Peyer's patch (tissue), 4 donors: ENCODE results near the gene SLC2A14. TPM values are rescaled to one million over a fixed set of nuclear protein-coding genes. Genes with fewer than 3 reads are reported as not detected.
"Not testable (repeated sequence)": the region's sequence is repeated elsewhere in the genome, so short reads cannot be mapped to it uniquely, and the experiment has no call there.

Experiments used
- DNase-seq, 3 donors: peaks; one replicate each; pipeline ENCODE4 v3.0.0-alpha.2; 2017 to 2019
- H3K27ac ChIP-seq, 4 donors: fragments of 200-600 bp; sonication (generic); one replicate each; pipeline ENCODE4 v1.5.1; 2016 to 2019
- H3K27me3 ChIP-seq, 2 donors: fragments of 200-600 bp; sonication (generic); one replicate each; pipeline ENCODE4 v1.5.1; 2019
- H3K36me3 ChIP-seq, 3 donors: fragments of 200-600 bp; sonication (generic); one replicate each; pipeline ENCODE4 v1.5.1; 2016 to 2019
- H3K4me1 ChIP-seq, 4 donors: fragments of 200-600 bp; sonication (generic); one replicate each; pipeline ENCODE4 v1.5.1; 2016 to 2019
- H3K4me3 ChIP-seq, 4 donors: fragments of 200-600 bp; sonication (generic); 1 replicate in 3 of 4; 2 replicates in 1 of 4; pipeline ENCODE4 v1.5.1; 2016 to 2019; ENCODE audit warnings: mild to moderate bottlenecking in 1 of 4
- H3K9me3 ChIP-seq, 4 donors: fragments of 200-600 bp; sonication (generic); one replicate each; pipeline ENCODE4 v1.5.1; 2016 to 2019; ENCODE audit warnings: mild to moderate bottlenecking in 1 of 4
- CTCF ChIP-seq, 6 experiments: fragments of 450-650 bp in 4 of 6; fragments of 200-600 bp in 2 of 6; sonication (generic) in 1 of 6; IDR thresholded peaks; one replicate each; pipeline ENCODE4 v1.5.1; 2017 to 2019; ENCODE audit warnings: antibody characterized with exemption in 6 of 6, mild to moderate bottlenecking in 3 of 6, moderate library complexity in 1 of 6
- POLR2A ChIP-seq, 2 donors: fragments of 450-650 bp; IDR thresholded peaks; one replicate each; pipeline ENCODE4 v1.5.1; 2017; ENCODE audit warnings: antibody characterized with exemption in 2 of 2, mild to moderate bottlenecking in 2 of 2, moderate library complexity in 2 of 2
- total RNA-seq, 4 donors: library from RNA; depleted of rRNA; stranded (reverse); fragments of >200 nt; gene quantifications; one replicate each; pipeline ENCODE4 v1.1.0, GENCODE V29; 2016

Gene SLC2A14
- total RNA-seq, 4 donors from 2014 or later = 0.57 to 1.1 TPM; not detected in 2

GRCh38 chr12:7868391-7868790 lies 4.3 kb downstream of the SLC2A14 start:
- no peak for TF ChIP-seq POLR2A (IDR thresholded peaks at IDR 0.05)
- no peak for TF ChIP-seq CTCF (IDR thresholded peaks at IDR 0.05)
- H3K4me1 ChIP-seq = no peaks in the 10 kb centered on the region
- H3K9me3 ChIP-seq = no peaks in the 10 kb centered on the region
- H3K36me3 ChIP-seq = no peaks in the 10 kb centered on the region
- H3K27me3 ChIP-seq = no peaks in the 10 kb centered on the region
- H3K27ac ChIP-seq = no peak overlapping the region
- no peak for DNase-seq
- no peak overlapping the region for H3K4me3 ChIP-seq

GRCh38 chr12:7864601-7865150 lies 8.0 kb downstream of the SLC2A14 start:
- H3K9me3 ChIP-seq = no peaks in the 10 kb centered on the region

GRCh38 chr12:7862814-7863348 lies 9.8 kb downstream of the SLC2A14 start:
- H3K27me3 ChIP-seq, H3K4me1 ChIP-seq, H3K27ac ChIP-seq, H3K36me3 ChIP-seq, H3K9me3 ChIP-seq, H3K4me3 ChIP-seq: not testable (repeated sequence)
- peak in 1 of 3 donors; percentile 47 for DNase-seq

More at GRCh38 chr12:7864601-7865150, 8.0 kb downstream of the SLC2A14 start:
- no peak for DNase-seq
- H3K27ac ChIP-seq = no peak overlapping the region
- H3K4me1 ChIP-seq = no peaks in the 10 kb centered on the region
- H3K4me3 ChIP-seq = no peak overlapping the region
- H3K27me3 ChIP-seq = no peaks in the 10 kb centered on the region
- no peaks in the 10 kb centered on the region for H3K36me3 ChIP-seq
- TF ChIP-seq POLR2A (IDR thresholded peaks at IDR 0.05) (no peak), CTCF (IDR thresholded peaks at IDR 0.05) (no peak)

DNA sequence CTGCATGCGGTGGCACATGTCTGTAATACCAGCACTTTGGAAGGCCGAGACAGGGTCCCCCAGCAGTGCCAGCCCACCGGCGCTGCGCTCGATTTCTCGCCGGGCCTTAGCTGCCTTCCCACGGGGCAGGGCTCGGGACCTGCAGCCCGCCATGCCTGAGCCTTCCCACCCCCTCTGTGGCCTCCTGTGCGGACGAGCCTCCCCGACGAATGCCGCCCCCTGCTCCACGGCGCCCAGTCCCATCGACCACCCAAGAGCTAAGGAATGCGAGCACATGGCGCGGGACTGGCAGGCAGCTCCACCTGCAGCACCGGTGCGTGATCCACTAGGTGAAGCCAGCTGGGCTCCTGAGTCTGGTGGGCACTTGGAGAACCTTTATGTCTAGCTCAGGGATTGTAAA lies 10.4 kb downstream of the SLC2A14 start:
- H3K4me3 ChIP-seq, H3K4me1 ChIP-seq, H3K9me3 ChIP-seq, H3K27me3 ChIP-seq, H3K36me3 ChIP-seq, H3K27ac ChIP-seq, DNase-seq: not testable (repeated sequence)

GRCh38 chr12:7859552-7859951 lies 13.2 kb downstream of the SLC2A14 start:
- Histone ChIP-seq H3K9me3 (no peaks in the 10 kb centered on the region), H3K4me1 (no peaks in the 10 kb centered on the region), H3K4me3 (no peak overlapping the region), H3K27ac (no peak overlapping the region), H3K36me3 (no peaks in the 10 kb centered on the region), H3K27me3 (no peaks in the 10 kb centered on the region)
- DNase-seq = no peak
- TF ChIP-seq CTCF (IDR thresholded peaks at IDR 0.05) (no peak), POLR2A (IDR thresholded peaks at IDR 0.05) (no peak)

DNA sequence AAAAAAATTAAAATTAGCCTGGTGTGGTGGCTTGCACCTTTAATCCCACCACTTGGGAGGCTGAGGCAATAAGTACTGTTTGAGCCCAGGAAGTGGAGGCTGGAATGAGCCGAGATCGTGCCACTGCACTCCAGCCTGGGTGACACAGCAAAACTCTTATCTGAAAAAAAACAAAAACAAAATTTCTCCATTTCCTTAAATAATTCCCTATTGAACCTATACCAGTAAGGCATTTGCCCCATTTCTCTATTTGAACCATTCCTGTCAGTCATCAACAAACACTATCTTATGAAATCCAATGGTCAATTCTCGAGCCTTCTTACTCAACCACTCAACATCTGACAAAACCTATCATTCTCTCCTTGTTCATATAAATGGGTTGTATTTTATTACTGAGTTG lies 14.7 kb downstream of the SLC2A14 start:
- TF ChIP-seq POLR2A (IDR thresholded peaks at IDR 0.05) (no peak), CTCF (IDR thresholded peaks at IDR 0.05) (no peak)
- Histone ChIP-seq H3K4me1 (no peaks in the 10 kb centered on the region), H3K36me3 (no peaks in the 10 kb centered on the region), H3K27me3 (no peaks in the 10 kb centered on the region), H3K4me3 (no peak overlapping the region), H3K9me3 (no peaks in the 10 kb centered on the region), H3K27ac (no peak overlapping the region)
- no peak for DNase-seq

DNA sequence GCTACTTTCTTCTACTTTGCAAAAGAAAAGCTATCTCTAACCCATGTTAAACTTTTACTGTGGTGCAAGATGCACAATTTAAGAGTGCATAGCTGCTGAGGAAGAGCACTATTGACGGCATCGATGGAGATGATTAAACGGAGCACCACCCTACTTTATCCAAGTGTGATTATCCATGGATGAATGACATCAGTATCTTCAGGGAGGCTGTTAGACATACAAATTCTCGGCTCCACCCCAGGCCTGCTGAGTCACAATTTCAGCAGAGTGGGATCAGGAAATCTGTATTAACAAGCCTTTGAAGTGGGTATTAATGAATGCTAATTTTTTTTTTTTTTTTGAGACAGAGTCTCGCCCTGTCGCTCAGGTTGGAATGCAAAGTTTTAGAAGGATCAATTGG lies 16.2 kb downstream of the SLC2A14 start:
- no peak overlapping the region for H3K27ac ChIP-seq
- no peak for DNase-seq
- no peaks in the 10 kb centered on the region for H3K4me1 ChIP-seq
- H3K27me3 ChIP-seq = no peaks in the 10 kb centered on the region
- H3K4me3 ChIP-seq = no peak overlapping the region
- no peaks in the 10 kb centered on the region for H3K36me3 ChIP-seq
- H3K9me3 ChIP-seq = no peaks in the 10 kb centered on the region
- no peak for TF ChIP-seq POLR2A (IDR thresholded peaks at IDR 0.05)
- no peak for TF ChIP-seq CTCF (IDR thresholded peaks at IDR 0.05)
